ENCODE data around the gene RHO.

The RHO gene

DNA sequence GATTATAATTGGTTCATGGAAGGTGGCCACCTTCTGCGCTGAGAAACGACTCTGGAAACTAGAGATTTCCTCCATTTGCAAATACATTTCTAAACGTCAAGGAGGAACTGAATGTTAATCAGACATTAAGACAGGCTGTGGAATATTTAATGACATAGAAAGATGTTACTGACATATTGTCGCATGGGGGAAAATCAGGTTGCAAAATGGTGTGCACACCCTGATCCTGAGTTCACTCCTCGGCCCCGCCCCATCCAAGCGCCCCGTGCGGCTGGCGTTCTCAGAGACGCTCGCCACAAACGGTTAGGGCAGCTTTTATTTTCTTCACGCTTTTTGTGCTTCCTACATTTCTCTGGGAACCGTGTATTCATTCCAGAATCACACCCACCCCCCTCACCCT lies 25.3 kb downstream of the RHO start:
- DNase-seq = no peak
- Histone ChIP-seq H3K9me3 (no peaks in the 10 kb centered on the region), H3K27ac (no peak overlapping the region), H3K4me3 (no peak overlapping the region), H3K4me1 (peaks cover 3 to 67% (median 49%) of the 10 kb centered on the region in 4 donors), H3K27me3 (no peaks in the 10 kb centered on the region), H3K36me3 (peaks cover 13 to 26% (median 18%) of the 10 kb centered on the region in 3 donors)
- TF ChIP-seq, protein P1, sequence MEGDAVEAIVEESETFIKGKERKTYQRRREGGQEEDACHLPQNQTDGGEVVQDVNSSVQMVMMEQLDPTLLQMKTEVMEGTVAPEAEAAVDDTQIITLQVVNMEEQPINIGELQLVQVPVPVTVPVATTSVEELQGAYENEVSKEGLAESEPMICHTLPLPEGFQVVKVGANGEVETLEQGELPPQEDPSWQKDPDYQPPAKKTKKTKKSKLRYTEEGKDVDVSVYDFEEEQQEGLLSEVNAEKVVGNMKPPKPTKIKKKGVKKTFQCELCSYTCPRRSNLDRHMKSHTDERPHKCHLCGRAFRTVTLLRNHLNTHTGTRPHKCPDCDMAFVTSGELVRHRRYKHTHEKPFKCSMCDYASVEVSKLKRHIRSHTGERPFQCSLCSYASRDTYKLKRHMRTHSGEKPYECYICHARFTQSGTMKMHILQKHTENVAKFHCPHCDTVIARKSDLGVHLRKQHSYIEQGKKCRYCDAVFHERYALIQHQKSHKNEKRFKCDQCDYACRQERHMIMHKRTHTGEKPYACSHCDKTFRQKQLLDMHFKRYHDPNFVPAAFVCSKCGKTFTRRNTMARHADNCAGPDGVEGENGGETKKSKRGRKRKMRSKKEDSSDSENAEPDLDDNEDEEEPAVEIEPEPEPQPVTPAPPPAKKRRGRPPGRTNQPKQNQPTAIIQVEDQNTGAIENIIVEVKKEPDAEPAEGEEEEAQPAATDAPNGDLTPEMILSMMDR (IDR thresholded peaks at IDR 0.05) = no peak
- intact Hi-C loops (cut with DNase I; ENCODE audit: low total_unique reads) = no loop called here

DNA sequence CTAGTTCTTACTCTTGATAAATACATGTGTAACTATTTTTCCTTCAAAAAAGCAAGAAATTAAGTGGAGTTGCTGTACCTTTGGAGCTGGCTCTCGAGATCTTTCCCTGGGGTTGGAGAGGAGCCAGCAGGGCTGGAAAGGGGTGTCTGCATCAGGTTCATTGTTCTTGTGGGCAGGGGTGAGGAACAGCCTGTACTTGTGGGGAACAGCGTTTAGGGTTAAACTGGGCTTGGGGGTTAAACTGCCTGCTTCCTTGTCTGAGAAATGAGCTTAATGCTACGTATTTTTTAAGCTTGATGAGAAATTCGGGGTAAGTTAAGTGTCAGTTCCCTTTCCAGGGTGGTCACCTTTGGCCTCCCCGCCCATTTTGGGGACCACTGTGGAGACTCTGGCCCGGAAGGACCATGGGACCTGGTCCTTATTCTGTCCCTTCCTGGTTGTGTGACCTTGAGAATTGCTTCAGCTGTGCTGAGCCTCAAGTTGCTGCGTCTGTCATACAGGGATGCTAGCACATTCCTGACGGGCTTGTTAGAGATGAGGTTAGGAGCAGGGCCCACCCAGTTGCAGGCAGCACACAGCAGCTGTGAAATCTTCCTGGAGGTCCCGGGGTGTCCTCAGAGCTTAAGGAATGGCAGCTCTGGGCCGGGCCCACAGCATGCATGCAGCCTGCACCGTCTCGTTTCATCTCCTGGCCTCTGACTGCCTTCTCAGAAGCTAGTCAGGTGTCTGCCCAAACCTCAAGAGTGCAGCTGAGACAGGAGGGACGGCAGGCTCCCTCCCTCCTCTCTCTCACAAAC lies 26.1 kb downstream of the RHO start:
- Histone ChIP-seq H3K27me3 (no peaks in the 10 kb centered on the region), H3K4me1 (peaks cover 3 to 75% (median 57%) of the 10 kb centered on the region in 4 donors)
- DNase-seq = no peak

DNA sequence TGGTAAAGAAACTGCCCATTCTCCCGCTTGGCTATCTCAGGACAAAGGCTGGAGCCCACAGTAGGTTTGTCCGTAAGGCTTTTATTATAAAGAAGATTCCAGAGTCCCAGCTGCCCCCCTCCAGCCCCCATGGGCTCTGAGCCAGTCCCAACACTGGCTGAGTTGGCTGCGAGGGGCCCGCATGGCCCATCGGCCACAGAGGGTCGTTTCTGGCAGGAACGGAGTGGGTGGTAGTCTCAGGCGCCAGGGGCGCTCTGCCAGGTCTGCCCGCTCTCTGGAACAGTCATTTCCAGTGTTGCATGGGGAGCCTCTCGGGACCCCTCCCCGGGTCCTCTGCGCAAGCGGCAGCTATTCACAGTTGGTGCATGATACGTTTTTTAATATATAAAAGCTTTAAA lies 26.7 kb downstream of the RHO start:
- TF ChIP-seq, protein P1 (IDR thresholded peaks at IDR 0.05) = no peak
- Histone ChIP-seq H3K27me3 (no peaks in the 10 kb centered on the region), H3K36me3 (peaks cover 13 to 36% (median 18%) of the 10 kb centered on the region in 3 donors), H3K9me3 (no peaks in the 10 kb centered on the region), H3K27ac (peak overlapping the region; percentile 1 to 47), H3K4me1 (peaks cover 4 to 81% (median 63%) of the 10 kb centered on the region in 4 donors), H3K4me3 (no peak overlapping the region)
- intact Hi-C loops (cut with DNase I; ENCODE audit: low total_unique reads) = loop anchor here (5.0 kb wide), 2 partner anchors 47 to 63 kb away; no protein-coding TSS in a partner anchor
- no peak for DNase-seq

More for the DNA sequence above, 26.1 kb downstream of the RHO start:
- Histone ChIP-seq H3K4me3 (no peak overlapping the region), H3K27ac (peak overlapping the region; percentile 1 to 47), H3K9me3 (no peaks in the 10 kb centered on the region), H3K36me3 (peaks cover 13 to 33% (median 18%) of the 10 kb centered on the region in 3 donors)
- TF ChIP-seq, protein P1 (IDR thresholded peaks at IDR 0.05) = no peak
- intact Hi-C loops (cut with DNase I; ENCODE audit: low total_unique reads) = loop anchor here (5.0 kb wide), 2 partner anchors 48 to 62 kb away; no protein-coding TSS in a partner anchor

DNA sequence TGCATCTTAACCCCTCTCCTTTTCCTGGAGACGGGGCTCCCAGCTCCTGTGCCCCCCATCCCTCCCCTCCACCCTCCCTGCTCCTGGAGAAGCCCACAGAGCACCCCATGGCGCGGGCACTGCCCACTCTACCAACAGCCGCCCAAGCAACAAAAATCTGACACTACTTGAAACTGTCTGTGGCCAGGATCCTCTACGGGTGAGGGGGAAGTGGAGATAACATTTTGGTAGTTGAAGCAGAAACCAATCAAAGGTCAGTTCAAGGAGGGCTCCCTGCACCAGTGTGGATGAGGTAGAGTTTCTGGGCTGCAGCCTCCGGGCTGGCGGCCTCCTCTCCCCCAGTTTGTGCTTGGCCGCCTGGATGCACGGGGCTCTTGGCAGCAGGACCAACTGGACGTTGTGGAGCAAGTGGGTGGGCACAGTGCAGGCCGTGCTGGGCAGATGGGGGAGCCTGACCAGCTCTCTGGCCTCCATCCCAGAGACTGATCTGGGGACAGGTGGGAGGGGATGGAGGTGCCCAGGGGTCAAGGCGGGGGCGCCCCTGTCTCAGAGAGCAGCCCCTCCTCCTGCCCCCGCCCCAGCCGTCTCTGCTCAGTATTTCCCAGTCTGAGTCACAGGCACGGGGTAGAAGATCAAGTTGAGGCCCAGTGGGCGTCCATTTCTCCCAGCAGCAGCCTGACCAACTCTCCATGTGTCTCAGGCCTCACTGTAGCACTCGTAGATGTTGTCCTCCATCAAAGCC lies 27.3 kb downstream of the RHO start:
- H3K27me3 ChIP-seq = no peaks in the 10 kb centered on the region
- TF ChIP-seq, protein P1 (IDR thresholded peaks at IDR 0.05) = no peak
- no peak overlapping the region for H3K4me3 ChIP-seq
- DNase-seq = no peak
- peaks cover 13 to 36% (median 18%) of the 10 kb centered on the region in 3 donors for H3K36me3 ChIP-seq
- H3K27ac ChIP-seq = peak overlapping the region in 1 of 2 donors; percentile 47
- intact Hi-C loops (cut with DNase I; ENCODE audit: low total_unique reads) = loop anchor here (5.0 kb wide), 2 partner anchors 47 to 63 kb away; no protein-coding TSS in a partner anchor
- no peaks in the 10 kb centered on the region for H3K9me3 ChIP-seq
- peaks cover 7 to 88% (median 69%) of the 10 kb centered on the region in 4 donors for H3K4me1 ChIP-seq

DNA sequence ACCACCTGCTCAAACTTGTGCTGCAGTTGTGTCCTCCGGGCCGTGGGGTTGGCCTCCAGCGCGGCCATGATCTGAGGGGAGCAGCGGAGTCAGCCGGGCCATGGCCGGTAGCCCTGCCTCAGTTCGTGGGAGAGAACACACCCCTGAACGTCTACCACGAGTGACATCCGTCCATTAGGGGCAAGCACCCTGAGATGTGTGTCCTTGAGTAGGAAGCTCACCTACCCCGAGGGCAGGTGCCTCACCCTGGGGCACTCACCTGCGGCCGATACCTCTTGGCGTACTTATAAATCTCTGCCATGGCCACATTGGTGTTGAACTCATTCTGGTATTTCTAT lies 27.9 kb downstream of the RHO start:
- no peak overlapping the region for H3K4me3 ChIP-seq
- H3K27me3 ChIP-seq = no peaks in the 10 kb centered on the region
- H3K4me1 ChIP-seq = peaks cover 8 to 93% (median 75%) of the 10 kb centered on the region in 4 donors
- peaks cover 13 to 36% (median 18%) of the 10 kb centered on the region in 3 donors for H3K36me3 ChIP-seq
- no peak for DNase-seq
- H3K9me3 ChIP-seq = no peaks in the 10 kb centered on the region
- TF ChIP-seq, protein P1 (IDR thresholded peaks at IDR 0.05) = no peak
- intact Hi-C loops (cut with DNase I; ENCODE audit: low total_unique reads) = loop anchor here (5.0 kb wide), 2 partner anchors 46 to 64 kb away; no protein-coding TSS in a partner anchor
- H3K27ac ChIP-seq = peak overlapping the region in 1 of 2 donors; percentile 90

All from tibial artery (tissue), 4 donors.